ENCODE measurements around the gene UVRAG.

UVRAG gene

GRCh38 chr11:76004400-76004799 is 189.4 kb downstream of the UVRAG start:
- H3K4me3 ChIP-seq (ENCODE audit: control insufficient read depth, low read depth, low read length): no peak overlapping the region
- DNase-seq (ENCODE audit: low read depth): no peak
- no peak for TF ChIP-seq CTCF (IDR thresholded peaks at IDR 0.05; ENCODE audit: control insufficient read depth, insufficient read depth, low read depth, low read length, missing control alignments)

- no peak for TF ChIP-seq CTCF (IDR thresholded peaks at IDR 0.05; ENCODE audit: control insufficient read depth, insufficient read depth, low read depth, low read length, missing control alignments)
- no peak for DNase-seq (ENCODE audit: low read depth)
- H3K4me3 ChIP-seq (ENCODE audit: control insufficient read depth, low read depth, low read length): no peak overlapping the region
These were observed 190.7 kb downstream of the UVRAG start for GRCh38 chr11:76005756-76006155.

- no peak for TF ChIP-seq CTCF (IDR thresholded peaks at IDR 0.05; ENCODE audit: control insufficient read depth, insufficient read depth, low read depth, low read length, missing control alignments)
- no peak for DNase-seq (ENCODE audit: low read depth)
- no peak overlapping the region for H3K4me3 ChIP-seq (ENCODE audit: control insufficient read depth, low read depth, low read length)
These were observed 192.2 kb downstream of the UVRAG start for GRCh38 chr11:76007166-76007565.

DNA sequence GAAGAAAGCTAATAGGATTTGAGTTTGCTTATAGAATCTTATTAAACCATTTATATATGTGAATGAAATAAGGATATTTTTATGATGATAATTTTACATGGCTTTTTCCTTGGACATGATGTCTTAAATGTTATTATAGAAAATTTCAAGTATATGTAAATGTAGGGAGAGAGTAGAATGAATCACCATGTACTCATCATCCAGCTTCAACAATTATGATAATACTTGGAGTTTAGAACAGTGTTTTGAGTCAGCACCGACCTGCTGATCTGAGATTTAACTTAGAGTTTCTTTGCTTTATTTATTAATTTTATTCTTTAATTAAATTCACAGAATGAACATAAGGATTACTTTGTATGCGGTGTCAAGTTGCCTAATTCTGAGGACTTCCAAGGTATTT is 193.5 kb downstream of the UVRAG start:
- H3K4me3 ChIP-seq (ENCODE audit: control insufficient read depth, low read depth, low read length): no peak overlapping the region
- DNase-seq (ENCODE audit: low read depth): no peak
- TF ChIP-seq CTCF (IDR thresholded peaks at IDR 0.05; ENCODE audit: control insufficient read depth, insufficient read depth, low read depth, low read length, missing control alignments): no peak

DNA sequence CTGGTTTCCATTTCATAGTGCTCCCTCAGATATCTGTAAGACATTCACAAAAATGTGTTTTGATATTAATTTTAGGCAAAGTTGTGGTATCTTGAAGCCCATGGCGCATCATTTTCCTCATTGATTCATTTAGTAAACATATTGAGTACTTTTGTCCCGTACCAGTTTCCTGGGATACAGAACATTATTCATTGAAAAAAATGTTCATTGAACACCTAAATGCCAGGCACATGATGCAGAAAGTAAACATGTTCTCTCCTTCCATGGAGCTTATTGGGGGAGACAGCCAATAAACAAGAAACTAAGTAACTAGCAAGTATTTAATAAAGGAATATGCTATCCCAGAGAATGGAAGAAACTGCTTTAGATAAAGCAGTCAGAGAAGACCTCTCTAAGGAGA is 195.0 kb downstream of the UVRAG start:
- H3K4me3 ChIP-seq (ENCODE audit: control insufficient read depth, low read depth, low read length): no peak overlapping the region
- DNase-seq (ENCODE audit: low read depth): no peak
- no peak for TF ChIP-seq CTCF (IDR thresholded peaks at IDR 0.05; ENCODE audit: control insufficient read depth, insufficient read depth, low read depth, low read length, missing control alignments)

- H3K4me3 ChIP-seq (ENCODE audit: control insufficient read depth, low read depth, low read length): no peak overlapping the region
- no peak for TF ChIP-seq CTCF (IDR thresholded peaks at IDR 0.05; ENCODE audit: control insufficient read depth, insufficient read depth, low read depth, low read length, missing control alignments)
- no peak for DNase-seq (ENCODE audit: low read depth)
These were observed 198.5 kb downstream of the UVRAG start for GRCh38 chr11:76013526-76013925.

Data from AG09309 (cell line).